Vagina (tissue), 2 donors: Measurements from ENCODE around the gene LRRIQ4.

Experiments
- CTCF ChIP-seq, 3 experiments: fragments of 450-650 bp in 2 of 3; fragments of 200-600 bp in 1 of 3; sonication (generic) in 1 of 3; IDR thresholded peaks; one replicate each; pipeline ENCODE4 v1.5.1; 2017 to 2019; ENCODE audit warnings: antibody characterized with exemption in 3 of 3, mild to moderate bottlenecking in 2 of 3, moderate library complexity in 2 of 3
- POLR2A ChIP-seq, 2 donors: fragments of 450-650 bp; IDR thresholded peaks; one replicate each; pipeline ENCODE4 v1.6.1; 2017; ENCODE audit warnings: antibody characterized with exemption in 2 of 2, mild to moderate bottlenecking in 2 of 2, moderate library complexity in 2 of 2
- POLR2AphosphoS5 ChIP-seq, 2 donors: sonication (generic); formaldehyde crosslinking; IDR thresholded peaks; one replicate each; pipeline ENCODE4 v1.9.0; 2017; ENCODE audit warnings: antibody characterized with exemption in 2 of 2, mild to moderate bottlenecking in 2 of 2, low read depth in 1 of 2; ENCODE audit not compliant: insufficient read depth in 1 of 2

- TF ChIP-seq POLR2AphosphoS5 (IDR thresholded peaks at IDR 0.05; ENCODE audit: insufficient read depth in 1 of 2, low read depth in 1 of 2): no peak
- no peak for TF ChIP-seq CTCF (IDR thresholded peaks at IDR 0.05)
- TF ChIP-seq POLR2A (IDR thresholded peaks at IDR 0.05): no peak
Measured at GRCh38 chr3:169764312-169764881, 48.3 kb upstream of the LRRIQ4 start.
